Activated naive CD4-positive, alpha-beta T cell treated with anti-CD3 and anti-CD28 coated beads, Interleukin-2, amount 10 ng/mL, durations not matched to agents 7 days and 5 days (primary cell): Measurements from ENCODE around the gene OR2A14.
A peak's percentile ranks its signal among the peaks of the same experiment; 100 is the strongest.
"Not testable (repeated sequence)": the region's sequence is repeated elsewhere in the genome, so short reads cannot be mapped to it uniquely, and the experiment has no call there.

Experiments used
- CTCF ChIA-PET: fragments of 350-600 bp; sonication (Branson Sonifier 250); formaldehyde crosslinking; loops from one replicate; lab custom pipeline; 2021; ENCODE audit warnings: antibody characterized with exemption; lab: Charles Lee
- DNase-seq: peaks from one replicate; pipeline ENCODE4 v3.0.0-alpha.2; 2020
- H3K27ac Mint-ChIP-seq: one replicate; pipeline ENCODE4 v1.8.0; 2021; ENCODE audit warnings: mild to moderate bottlenecking, moderate library complexity, mixed read lengths
- H3K27me3 Mint-ChIP-seq: one replicate; pipeline ENCODE4 v1.8.0; 2021; ENCODE audit warnings: mild to moderate bottlenecking, mixed read lengths
- H3K36me3 Mint-ChIP-seq: one replicate; pipeline ENCODE4 v1.8.0; 2021; ENCODE audit warnings: mixed read lengths
- H3K4me1 Mint-ChIP-seq: one replicate; pipeline ENCODE4 v1.8.0; 2021; ENCODE audit warnings: mixed read lengths
- H3K4me3 Mint-ChIP-seq: one replicate; pipeline ENCODE4 v1.8.0; 2021; ENCODE audit warnings: mild to moderate bottlenecking, moderate library complexity, mixed read lengths
- H3K9me3 Mint-ChIP-seq: one replicate; pipeline ENCODE4 v1.8.0; 2021; ENCODE audit warnings: mixed read lengths

The OR2A14 gene

DNA sequence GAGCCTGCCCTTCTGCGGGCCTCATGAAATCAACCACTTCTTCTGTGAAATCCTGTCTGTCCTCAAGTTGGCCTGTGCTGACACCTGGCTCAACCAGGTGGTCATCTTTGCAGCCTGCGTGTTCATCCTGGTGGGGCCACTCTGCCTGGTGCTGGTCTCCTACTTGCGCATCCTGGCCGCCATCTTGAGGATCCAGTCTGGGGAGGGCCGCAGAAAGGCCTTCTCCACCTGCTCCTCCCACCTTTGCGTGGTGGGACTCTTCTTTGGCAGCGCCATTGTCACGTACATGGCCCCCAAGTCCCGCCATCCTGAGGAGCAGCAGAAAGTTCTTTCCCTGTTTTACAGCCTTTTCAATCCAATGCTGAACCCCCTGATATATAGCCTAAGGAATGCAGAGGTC is 6.6 kb downstream of the OR2A14 start:
- CTCF ChIA-PET, H3K27me3 Mint-ChIP-seq, H3K4me3 Mint-ChIP-seq, H3K9me3 Mint-ChIP-seq, H3K36me3 Mint-ChIP-seq, H3K27ac Mint-ChIP-seq, H3K4me1 Mint-ChIP-seq, DNase-seq: not testable (repeated sequence)

- CTCF ChIA-PET, result no interaction called here
- peaks cover 4% of the 10 kb centered on the region for H3K27me3 Mint-ChIP-seq
Measured at GRCh38 chr7:144130730-144131129, 7.8 kb downstream of the OR2A14 start.

GRCh38 chr7:144132262-144132661 is 9.3 kb downstream of the OR2A14 start:
- DNase-seq, result no peak
- CTCF ChIA-PET, result no interaction called here
- Mint-ChIP-seq H3K27me3 (peaks cover 8% of the 10 kb centered on the region), H3K4me3 (no peak overlapping the region), H3K9me3 (no peaks in the 10 kb centered on the region), H3K27ac (no peak overlapping the region), H3K4me1 (no peaks in the 10 kb centered on the region), H3K36me3 (no peaks in the 10 kb centered on the region)

More at GRCh38 chr7:144130730-144131129, 7.8 kb downstream of the OR2A14 start:
- DNase-seq, result no peak
- no peaks in the 10 kb centered on the region for H3K4me1 Mint-ChIP-seq
- no peaks in the 10 kb centered on the region for H3K36me3 Mint-ChIP-seq
- H3K27ac Mint-ChIP-seq, result no peak overlapping the region
- no peaks in the 10 kb centered on the region for H3K9me3 Mint-ChIP-seq
- H3K4me3 Mint-ChIP-seq, result no peak overlapping the region

- Mint-ChIP-seq H3K36me3 (no peaks in the 10 kb centered on the region), H3K4me3 (no peak overlapping the region), H3K27me3 (peaks cover 4% of the 10 kb centered on the region), H3K27ac (no peak overlapping the region), H3K4me1 (no peaks in the 10 kb centered on the region), H3K9me3 (no peaks in the 10 kb centered on the region)
- CTCF ChIA-PET, result no interaction called here
- DNase-seq, result no peak
Measured at GRCh38 chr7:144133307-144133706, 10.3 kb downstream of the OR2A14 start.

DNA sequence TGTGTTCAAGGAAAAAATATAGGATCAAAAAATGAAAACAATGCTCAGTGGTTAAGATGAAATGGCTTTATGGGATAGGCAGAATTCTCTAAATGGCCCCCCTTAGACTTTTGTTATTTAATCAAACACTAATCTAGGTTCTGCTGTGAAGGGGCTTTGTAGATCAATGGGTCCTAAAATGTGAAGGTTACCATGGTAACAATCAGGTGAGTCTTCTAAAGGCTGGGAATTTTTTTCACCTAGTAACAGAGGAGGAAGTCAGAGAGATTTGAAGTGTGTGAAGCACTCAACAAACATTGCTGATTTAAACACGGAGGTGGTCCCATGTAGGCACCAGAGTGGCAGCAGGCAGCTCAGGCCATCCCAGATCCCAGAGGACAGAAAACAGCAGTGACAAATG is 11.1 kb downstream of the OR2A14 start:
- H3K9me3 Mint-ChIP-seq, result no peaks in the 10 kb centered on the region
- peaks cover 4% of the 10 kb centered on the region for H3K27me3 Mint-ChIP-seq
- no peak overlapping the region for H3K27ac Mint-ChIP-seq
- no peak for DNase-seq
- CTCF ChIA-PET, result no interaction called here
- no peak overlapping the region for H3K4me3 Mint-ChIP-seq
- no peaks in the 10 kb centered on the region for H3K36me3 Mint-ChIP-seq
- no peaks in the 10 kb centered on the region for H3K4me1 Mint-ChIP-seq

DNA sequence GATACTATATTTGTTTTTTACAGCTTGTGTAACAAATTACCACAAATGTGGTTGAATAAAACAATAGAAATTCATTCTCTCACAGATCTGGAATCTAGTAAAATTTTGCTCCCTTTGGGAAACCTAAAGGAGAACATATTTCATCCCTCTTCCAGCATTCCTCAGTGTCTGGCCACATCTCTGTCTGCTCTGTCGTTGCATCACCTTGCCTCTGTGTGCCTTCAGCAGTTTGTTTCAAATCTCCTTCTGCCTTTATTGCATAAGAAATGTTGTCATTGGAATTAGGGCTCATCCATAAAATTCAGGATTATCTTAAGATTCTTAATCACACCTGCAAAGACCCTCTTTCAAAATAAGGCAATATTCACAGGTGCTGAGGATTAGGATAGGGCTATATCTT is 14.5 kb downstream of the OR2A14 start:
- no peak for DNase-seq
- no peaks in the 10 kb centered on the region for H3K36me3 Mint-ChIP-seq

GRCh38 chr7:144142187-144142586 is 19.2 kb downstream of the OR2A14 start:
- no peaks in the 10 kb centered on the region for H3K36me3 Mint-ChIP-seq
- CTCF ChIA-PET, result interaction anchor here (0.5 to 1.7 kb wide), 2 partner anchors 14 to 706 kb away, joined by 3 to 6 read pairs; no protein-coding TSS in a partner anchor
- no peaks in the 10 kb centered on the region for H3K27me3 Mint-ChIP-seq
- H3K4me3 Mint-ChIP-seq, result no peak overlapping the region
- H3K4me1 Mint-ChIP-seq, result no peaks in the 10 kb centered on the region
- H3K9me3 Mint-ChIP-seq, result peaks cover 2% of the 10 kb centered on the region
- DNase-seq, result no peak
- no peak overlapping the region for H3K27ac Mint-ChIP-seq

More for the DNA sequence above, 14.5 kb downstream of the OR2A14 start:
- Mint-ChIP-seq H3K9me3 (no peaks in the 10 kb centered on the region), H3K27me3 (peaks cover 4% of the 10 kb centered on the region), H3K27ac (no peak overlapping the region), H3K4me1 (no peaks in the 10 kb centered on the region), H3K4me3 (no peak overlapping the region)
- CTCF ChIA-PET, result no interaction called here

GRCh38 chr7:144144426-144144825 is 21.4 kb downstream of the OR2A14 start:
- Mint-ChIP-seq H3K4me3 (no peak overlapping the region), H3K27me3 (no peaks in the 10 kb centered on the region), H3K36me3 (no peaks in the 10 kb centered on the region), H3K9me3 (peaks cover 17% of the 10 kb centered on the region), H3K27ac (no peak overlapping the region), H3K4me1 (no peaks in the 10 kb centered on the region)
- no peak for DNase-seq
- CTCF ChIA-PET, result no interaction called here

- H3K27me3 Mint-ChIP-seq, result no peaks in the 10 kb centered on the region
- no peak overlapping the region for H3K27ac Mint-ChIP-seq
- no peak overlapping the region for H3K4me3 Mint-ChIP-seq
- CTCF ChIA-PET, result interaction anchor here (0.8 kb wide), 1 partner anchor 20 kb away, joined by 3 read pairs; no protein-coding TSS in a partner anchor
- H3K36me3 Mint-ChIP-seq, result no peaks in the 10 kb centered on the region
- no peak for DNase-seq
- no peaks in the 10 kb centered on the region for H3K4me1 Mint-ChIP-seq
- H3K9me3 Mint-ChIP-seq, result peaks cover 21% of the 10 kb centered on the region
Measured at GRCh38 chr7:144148224-144148827, 25.4 kb downstream of the OR2A14 start.

GRCh38 chr7:144158861-144159260 is 35.9 kb downstream of the OR2A14 start:
- H3K36me3 Mint-ChIP-seq, result no peaks in the 10 kb centered on the region
- peaks cover 14% of the 10 kb centered on the region for H3K27me3 Mint-ChIP-seq
- H3K4me1 Mint-ChIP-seq, result no peaks in the 10 kb centered on the region
- DNase-seq, result no peak
- H3K27ac Mint-ChIP-seq, result no peak overlapping the region
- no peak overlapping the region for H3K4me3 Mint-ChIP-seq
- no peaks in the 10 kb centered on the region for H3K9me3 Mint-ChIP-seq
- CTCF ChIA-PET, result no interaction called here

- H3K36me3 Mint-ChIP-seq, result no peaks in the 10 kb centered on the region
- CTCF ChIA-PET, result no interaction called here
Measured at GRCh38 chr7:144164784-144165183, 41.8 kb downstream of the OR2A14 start.

GRCh38 chr7:144171594-144172350 is 48.8 kb downstream of the OR2A14 start:
- H3K4me1 Mint-ChIP-seq, CTCF ChIA-PET, H3K27ac Mint-ChIP-seq, H3K9me3 Mint-ChIP-seq, DNase-seq, H3K4me3 Mint-ChIP-seq, H3K36me3 Mint-ChIP-seq: not testable (repeated sequence)
- peaks cover 14% of the 10 kb centered on the region for H3K27me3 Mint-ChIP-seq

More at GRCh38 chr7:144164784-144165183, 41.8 kb downstream of the OR2A14 start:
- Mint-ChIP-seq H3K27ac (no peak overlapping the region), H3K4me1 (no peaks in the 10 kb centered on the region), H3K9me3 (no peaks in the 10 kb centered on the region), H3K27me3 (peaks cover 9% of the 10 kb centered on the region), H3K4me3 (no peak overlapping the region)
- no peak for DNase-seq

DNA sequence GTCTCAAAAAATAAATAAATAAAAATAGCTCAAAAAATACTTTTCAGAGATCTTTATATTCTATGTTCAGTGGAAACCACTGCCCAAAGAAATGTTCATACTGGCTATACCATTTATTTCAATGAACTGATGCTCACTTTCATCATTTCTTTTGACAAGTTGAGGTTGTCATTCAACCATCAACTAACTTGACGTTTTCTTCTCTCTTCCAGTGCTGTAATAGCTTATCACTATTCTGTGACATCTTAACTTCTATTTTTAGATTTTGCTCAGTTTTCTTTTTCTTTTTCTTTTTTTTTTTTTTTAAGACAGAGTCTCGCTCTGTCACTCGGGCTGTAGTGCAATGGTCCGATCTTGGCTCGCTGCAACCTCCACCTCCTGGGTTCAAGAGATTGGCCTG is 51.6 kb downstream of the OR2A14 start:
- no peak overlapping the region for H3K4me3 Mint-ChIP-seq
- H3K27me3 Mint-ChIP-seq, result peaks cover 10% of the 10 kb centered on the region
- no peaks in the 10 kb centered on the region for H3K4me1 Mint-ChIP-seq
- no peaks in the 10 kb centered on the region for H3K36me3 Mint-ChIP-seq
- CTCF ChIA-PET, result interaction anchor here (0.6 kb wide), 1 partner anchor 1817 kb away, joined by 3 read pairs; no protein-coding TSS in a partner anchor
- no peak for DNase-seq
- H3K27ac Mint-ChIP-seq, result no peak overlapping the region
- no peaks in the 10 kb centered on the region for H3K9me3 Mint-ChIP-seq

GRCh38 chr7:144178380-144179164 is 55.6 kb downstream of the OR2A14 start:
- H3K27me3 Mint-ChIP-seq, H3K9me3 Mint-ChIP-seq, H3K4me1 Mint-ChIP-seq, H3K36me3 Mint-ChIP-seq, CTCF ChIA-PET, H3K4me3 Mint-ChIP-seq, H3K27ac Mint-ChIP-seq: not testable (repeated sequence)
- DNase-seq, result peak; percentile 56
